Stomach (tissue), 9 donors: ENCODE results near the gene FAM83F. TPM values are rescaled to one million over a fixed set of nuclear protein-coding genes. Genes with fewer than 3 reads are reported as not detected.
A peak's percentile ranks its signal among the peaks of the same experiment; 100 is the strongest.

Source experiments
- DNase-seq, 2 donors: peaks; one replicate each; pipeline versions ENCODE4 v3.0.0 to v3.0.0-alpha.2; 2013 to 2019
- H3K27ac ChIP-seq, 5 donors: fragments of 200-600 bp in 4 of 5; sonication (generic) in 4 of 5; one replicate each; pipeline ENCODE4 v1.5.1; 2013 to 2019; ENCODE audit warnings: mild to moderate bottlenecking in 1 of 5, moderate library complexity in 1 of 5
- H3K27me3 ChIP-seq, 3 donors: fragments of 200-600 bp; sonication (generic); one replicate each; pipeline ENCODE4 v1.5.1; 2017 to 2019; ENCODE audit warnings: mixed run types in 1 of 3
- H3K36me3 ChIP-seq, 4 donors: fragments of 200-600 bp; sonication (generic); 1 replicate in 3 of 4; 2 replicates in 1 of 4; pipeline ENCODE4 v1.5.1; 2016 to 2019
- H3K4me1 ChIP-seq, 4 donors: fragments of 200-600 bp; sonication (generic); one replicate each; pipeline ENCODE4 v1.5.1; 2016 to 2019
- H3K4me3 ChIP-seq, 4 donors: fragments of 200-600 bp; sonication (generic) in 3 of 4; one replicate each; pipeline ENCODE4 v1.5.1; 2016 to 2019; ENCODE audit warnings: mild to moderate bottlenecking in 1 of 4
- H3K9me3 ChIP-seq, 4 donors: fragments of 200-600 bp; sonication (generic); one replicate each; pipeline ENCODE4 v1.5.1; 2016 to 2019
- CTCF ChIP-seq, 7 experiments: fragments of 450-650 bp in 4 of 7; fragments of 200-600 bp in 3 of 7; sonication (generic) in 3 of 7; IDR thresholded peaks; one replicate each; pipeline ENCODE4 v1.5.1; 2016 to 2019; ENCODE audit warnings: antibody characterized with exemption in 7 of 7, control low read depth in 2 of 7, mild to moderate bottlenecking in 1 of 7
- EP300 ChIP-seq: sonication (generic); formaldehyde crosslinking; IDR thresholded peaks from one replicate; pipeline ENCODE4 v1.6.1; 2017; ENCODE audit warnings: antibody characterized with exemption
- POLR2A ChIP-seq, 4 donors: fragments of 450-650 bp; IDR thresholded peaks; one replicate each; pipeline ENCODE4 v1.6.1; 2016; ENCODE audit warnings: antibody characterized with exemption in 4 of 4, control low read depth in 2 of 4, mild to moderate bottlenecking in 1 of 4, moderate library complexity in 1 of 4
- POLR2AphosphoS5 ChIP-seq, 3 donors: sonication (generic); formaldehyde crosslinking; IDR thresholded peaks; one replicate each; pipeline ENCODE4 v1.6.1; 2016; ENCODE audit warnings: antibody characterized with exemption in 3 of 3
- whole genome bisulfite sequencing, 5 donors: extraction: QIAGEN DNeasy Blood & Tissue Kit in 3 of 5; methylation state at CpG; one replicate each; pipeline versions ENCODE4 v1.1.5 to v1.1.7; 2013 to 2018; 5-methylcytosine and 5-hydroxymethylcytosine counted together
- intact Hi-C: fragments of 100-400 bp; cut with DNase I; formaldehyde crosslinking; loops from one replicate; pipeline ENCODE4 v1.15.1; 2023; ENCODE audit warnings: low total_unique reads
- polyA plus RNA-seq, 3 donors: library from polyadenylated mRNA; stranded (reverse); fragments of 200-250 nt; gene quantifications; one replicate each; pipeline ENCODE4 v1.2.3, GENCODE V29; 2013
- total RNA-seq, 5 donors: library from RNA; depleted of rRNA; stranded (reverse); fragments of >200 nt; gene quantifications; one replicate each; pipeline versions ENCODE4 v1.1.0 to v1.2.3, GENCODE V29; 2014 to 2016
- donor health status: healthy with polysubstance abuse.
- donor health status: Bipolar disorder and iron deficiency.
- donor health status: healthy.

The FAM83F gene
- total and polyA plus RNA-seq, 8 donors = under 0.01 to 17.4 (median 7.6) TPM

GRCh38 chr22:39985383-39986035 lies 9.2 kb upstream of the FAM83F start:
- H3K9me3 ChIP-seq = no peaks in the 10 kb centered on the region

GRCh38 chr22:39988386-39989114 lies 6.2 kb upstream of the FAM83F start:
- Histone ChIP-seq H3K4me3 (no peak overlapping the region), H3K27ac (no peak overlapping the region), H3K36me3 (no peaks in the 10 kb centered on the region), H3K4me1 (peaks cover 0 to 34% (median 18%) of the 10 kb centered on the region in 4 donors), H3K27me3 (peaks cover 0 to 22% (median 0%) of the 10 kb centered on the region in 3 donors), H3K9me3 (no peaks in the 10 kb centered on the region)
- intact Hi-C loops = no loop called here
- TF ChIP-seq EP300 = no peak
- no peak for TF ChIP-seq CTCF (IDR thresholded peaks at IDR 0.05)
- no peak for TF ChIP-seq POLR2AphosphoS5 (IDR thresholded peaks at IDR 0.05)
- no peak for TF ChIP-seq POLR2A (IDR thresholded peaks at IDR 0.05)
- DNase-seq = no peak
- WGBS, 5 donors = 80 to 82% (median 81%) methylated on average over 10 of the region's 10 CpGs

More at GRCh38 chr22:39985383-39986035, 9.2 kb upstream of the FAM83F start:
- intact Hi-C loops = no loop called here
- H3K27me3 ChIP-seq = peaks cover 0 to 23% (median 0%) of the 10 kb centered on the region in 3 donors
- WGBS, 5 donors = 60 to 69% (median 62%) methylated on average over 7 of the region's 7 CpGs
- H3K4me1 ChIP-seq = peaks cover 0 to 6% (median 2%) of the 10 kb centered on the region in 4 donors
- H3K36me3 ChIP-seq = no peaks in the 10 kb centered on the region
- TF ChIP-seq EP300 (no peak), POLR2AphosphoS5 (IDR thresholded peaks at IDR 0.05) (peak in 1 of 3 donors; percentile 8), POLR2A (IDR thresholded peaks at IDR 0.05) (no peak), CTCF (IDR thresholded peaks at IDR 0.05) (no peak)
- H3K27ac ChIP-seq = no peak overlapping the region
- no peak overlapping the region for H3K4me3 ChIP-seq
- DNase-seq = peak in 1 of 2 donors; percentile 60

- no peak overlapping the region for H3K4me3 ChIP-seq
- peaks cover 0 to 25% (median 6%) of the 10 kb centered on the region in 3 donors for H3K27me3 ChIP-seq
- DNase-seq = no peak
- peaks cover 6 to 44% (median 28%) of the 10 kb centered on the region in 4 donors for H3K4me1 ChIP-seq
- no peaks in the 10 kb centered on the region for H3K36me3 ChIP-seq
- no peak overlapping the region for H3K27ac ChIP-seq
- intact Hi-C loops = no loop called here
- no peaks in the 10 kb centered on the region for H3K9me3 ChIP-seq
- TF ChIP-seq POLR2A (IDR thresholded peaks at IDR 0.05) (no peak), EP300 (no peak), CTCF (IDR thresholded peaks at IDR 0.05) (no peak), POLR2AphosphoS5 (IDR thresholded peaks at IDR 0.05) (no peak)
- WGBS, 5 donors = 81 to 92% (median 90%) methylated on average over 7 of the region's 7 CpGs
Measured at GRCh38 chr22:39989633-39990032, 5.1 kb upstream of the FAM83F start.

GRCh38 chr22:39990686-39991085 lies 4.1 kb upstream of the FAM83F start:
- no peaks in the 10 kb centered on the region for H3K36me3 ChIP-seq
- TF ChIP-seq CTCF (IDR thresholded peaks at IDR 0.05) (no peak), POLR2AphosphoS5 (IDR thresholded peaks at IDR 0.05) (no peak), POLR2A (IDR thresholded peaks at IDR 0.05) (no peak), EP300 (no peak)
- peak overlapping the region in 2 of 5 donors; percentile 4 to 42 for H3K27ac ChIP-seq
- H3K4me1 ChIP-seq = peaks cover 10 to 49% (median 32%) of the 10 kb centered on the region in 4 donors
- no peak overlapping the region for H3K4me3 ChIP-seq
- 43 to 68% (median 57%) methylated on average over 3 of the region's 3 CpGs for WGBS, 5 donors
- H3K27me3 ChIP-seq = peaks cover 0 to 25% (median 13%) of the 10 kb centered on the region in 3 donors
- no peak for DNase-seq
- H3K9me3 ChIP-seq = no peaks in the 10 kb centered on the region
- intact Hi-C loops = no loop called here
